Smooth muscle cell (in vitro differentiated cells): Measurements from ENCODE around the gene LAMB1. TPM values are rescaled to one million over a fixed set of nuclear protein-coding genes. Genes with fewer than 3 reads are reported as not detected.
A peak's percentile ranks its signal among the peaks of the same experiment; 100 is the strongest.

Experiments
- DNase-seq: peaks from one replicate; lab custom pipeline; 2025; ENCODE audit not compliant: unreplicated experiment; lab: John Stamatoyannopoulos, UW
- H2AFZ ChIP-seq: fragments of 200-600 bp; sonication (generic); 2 replicates; pipeline ENCODE4 v1.6.0; 2016; ENCODE audit warnings: antibody characterized with exemption, low read depth, mild to moderate bottlenecking
- H3F3A ChIP-seq: fragments of 200-600 bp; sonication (generic); 2 replicates; pipeline ENCODE4 v1.6.0; 2017; ENCODE audit warnings: antibody characterized with exemption, low read depth
- H3K27ac ChIP-seq: fragments of 200-600 bp; sonication (generic); 2 replicates; pipeline ENCODE4 v1.5.1; 2016; ENCODE audit warnings: low read depth, mild to moderate bottlenecking
- H3K27me3 ChIP-seq: fragments of 200-600 bp; sonication (generic); 2 replicates; pipeline ENCODE4 v1.6.1; 2016; ENCODE audit warnings: low read depth, mild to moderate bottlenecking
- H3K36me3 ChIP-seq: fragments of 200-600 bp; sonication (generic); 2 replicates; pipeline ENCODE4 v1.5.1; 2016; ENCODE audit warnings: low read depth
- H3K4me1 ChIP-seq: fragments of 200-600 bp; sonication (generic); 2 replicates; pipeline ENCODE4 v1.5.1; 2016; ENCODE audit warnings: low read depth
- H3K4me2 ChIP-seq: fragments of 200-600 bp; sonication (generic); 2 replicates; pipeline ENCODE4 v1.6.0; 2016; ENCODE audit warnings: mild to moderate bottlenecking
- H3K4me3 ChIP-seq: fragments of 200-600 bp; sonication (generic); 2 replicates; pipeline ENCODE4 v1.5.1; 2016; ENCODE audit warnings: mild to moderate bottlenecking
- H3K79me2 ChIP-seq: fragments of 200-600 bp; sonication (generic); 2 replicates; pipeline ENCODE4 v1.6.0; 2016; ENCODE audit warnings: low read depth, mild to moderate bottlenecking
- H3K9ac ChIP-seq: fragments of 200-600 bp; sonication (generic); 2 replicates; pipeline ENCODE4 v1.6.0; 2016; ENCODE audit warnings: low read depth
- H3K9me3 ChIP-seq: fragments of 200-600 bp; sonication (generic); replicated peaks from 2 replicates; pipeline ENCODE4 v1.5.1; 2016; ENCODE audit warnings: low read depth
- H4K20me1 ChIP-seq: fragments of 200-600 bp; sonication (generic); 2 replicates; pipeline ENCODE4 v1.6.0; 2016; ENCODE audit warnings: low read depth
- WGBS: methylation state at CpG from one replicate; pipeline ENCODE4 v1.1.7; 2016; ENCODE audit warnings: low lambda C conversion rate; 5-methylcytosine and 5-hydroxymethylcytosine counted together
- polyA plus RNA-seq: library from polyadenylated mRNA; unstranded; fragments of >200 nt; fragmentation: Nextera tagmentation; extraction: Ambion mirVana; gene quantifications from 2 replicates; pipeline ENCODE4 v1.2.1, GENCODE V29; 2016
- total RNA-seq: library from RNA; depleted of rRNA; stranded (reverse); fragments of >200 nt; gene quantifications from 2 replicates; pipeline ENCODE4 v1.2.3, GENCODE V29; 2014
- TF ChIP-seq, protein P1 (sequence below): fragments of 200-600 bp; sonication (generic); IDR thresholded peaks from 2 replicates; pipeline ENCODE4 v1.5.1; 2017; ENCODE audit warnings: borderline replicate concordance, mild to moderate bottlenecking, antibody characterized with exemption; ENCODE audit not compliant: insufficient read depth, poor library complexity, severe bottlenecking

Gene LAMB1
- total and polyA plus RNA-seq, 2 experiments from 2014 or later, result 191 to 244 TPM

DNA sequence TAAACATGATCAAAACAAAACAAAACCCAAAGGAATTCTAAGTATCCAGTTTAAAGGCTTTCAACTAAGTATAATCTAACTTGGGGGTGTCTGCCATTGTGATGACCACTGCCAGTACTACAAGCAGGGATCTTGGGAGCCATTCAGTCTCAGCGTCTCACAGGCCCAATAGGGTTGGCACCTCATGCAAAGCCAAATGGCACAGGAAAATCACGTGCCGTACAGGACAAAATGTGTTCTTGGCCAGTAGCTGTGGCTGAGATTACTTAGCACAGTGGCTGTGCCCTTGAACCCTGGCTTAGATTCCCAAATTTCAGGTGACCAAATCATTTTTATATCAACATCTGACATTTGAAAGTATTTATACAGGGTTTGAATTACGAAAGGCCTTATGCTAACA lies 62.0 kb downstream of the LAMB1 start:
- no peak overlapping the region for H3K4me3 ChIP-seq
- no peaks in the 10 kb centered on the region for H3K9me3 ChIP-seq
- TF ChIP-seq, protein P1, sequence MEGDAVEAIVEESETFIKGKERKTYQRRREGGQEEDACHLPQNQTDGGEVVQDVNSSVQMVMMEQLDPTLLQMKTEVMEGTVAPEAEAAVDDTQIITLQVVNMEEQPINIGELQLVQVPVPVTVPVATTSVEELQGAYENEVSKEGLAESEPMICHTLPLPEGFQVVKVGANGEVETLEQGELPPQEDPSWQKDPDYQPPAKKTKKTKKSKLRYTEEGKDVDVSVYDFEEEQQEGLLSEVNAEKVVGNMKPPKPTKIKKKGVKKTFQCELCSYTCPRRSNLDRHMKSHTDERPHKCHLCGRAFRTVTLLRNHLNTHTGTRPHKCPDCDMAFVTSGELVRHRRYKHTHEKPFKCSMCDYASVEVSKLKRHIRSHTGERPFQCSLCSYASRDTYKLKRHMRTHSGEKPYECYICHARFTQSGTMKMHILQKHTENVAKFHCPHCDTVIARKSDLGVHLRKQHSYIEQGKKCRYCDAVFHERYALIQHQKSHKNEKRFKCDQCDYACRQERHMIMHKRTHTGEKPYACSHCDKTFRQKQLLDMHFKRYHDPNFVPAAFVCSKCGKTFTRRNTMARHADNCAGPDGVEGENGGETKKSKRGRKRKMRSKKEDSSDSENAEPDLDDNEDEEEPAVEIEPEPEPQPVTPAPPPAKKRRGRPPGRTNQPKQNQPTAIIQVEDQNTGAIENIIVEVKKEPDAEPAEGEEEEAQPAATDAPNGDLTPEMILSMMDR, result no peak
- no peak overlapping the region for H3K4me2 ChIP-seq
- H3K4me1 ChIP-seq, result peaks cover 30% of the 10 kb centered on the region
- peaks cover 72% of the 10 kb centered on the region for H3F3A ChIP-seq
- no peak overlapping the region for H2AFZ ChIP-seq
- WGBS, result 97% methylated on average over 4 of the region's 4 CpGs
- peaks cover 4% of the 10 kb centered on the region for H4K20me1 ChIP-seq
- peak overlapping the region; percentile 87 for H3K27ac ChIP-seq
- H3K36me3 ChIP-seq, result peaks cover 15% of the 10 kb centered on the region
- no peak for DNase-seq
- no peaks in the 10 kb centered on the region for H3K79me2 ChIP-seq
- no peaks in the 10 kb centered on the region for H3K27me3 ChIP-seq
- H3K9ac ChIP-seq, result no peak overlapping the region

DNA sequence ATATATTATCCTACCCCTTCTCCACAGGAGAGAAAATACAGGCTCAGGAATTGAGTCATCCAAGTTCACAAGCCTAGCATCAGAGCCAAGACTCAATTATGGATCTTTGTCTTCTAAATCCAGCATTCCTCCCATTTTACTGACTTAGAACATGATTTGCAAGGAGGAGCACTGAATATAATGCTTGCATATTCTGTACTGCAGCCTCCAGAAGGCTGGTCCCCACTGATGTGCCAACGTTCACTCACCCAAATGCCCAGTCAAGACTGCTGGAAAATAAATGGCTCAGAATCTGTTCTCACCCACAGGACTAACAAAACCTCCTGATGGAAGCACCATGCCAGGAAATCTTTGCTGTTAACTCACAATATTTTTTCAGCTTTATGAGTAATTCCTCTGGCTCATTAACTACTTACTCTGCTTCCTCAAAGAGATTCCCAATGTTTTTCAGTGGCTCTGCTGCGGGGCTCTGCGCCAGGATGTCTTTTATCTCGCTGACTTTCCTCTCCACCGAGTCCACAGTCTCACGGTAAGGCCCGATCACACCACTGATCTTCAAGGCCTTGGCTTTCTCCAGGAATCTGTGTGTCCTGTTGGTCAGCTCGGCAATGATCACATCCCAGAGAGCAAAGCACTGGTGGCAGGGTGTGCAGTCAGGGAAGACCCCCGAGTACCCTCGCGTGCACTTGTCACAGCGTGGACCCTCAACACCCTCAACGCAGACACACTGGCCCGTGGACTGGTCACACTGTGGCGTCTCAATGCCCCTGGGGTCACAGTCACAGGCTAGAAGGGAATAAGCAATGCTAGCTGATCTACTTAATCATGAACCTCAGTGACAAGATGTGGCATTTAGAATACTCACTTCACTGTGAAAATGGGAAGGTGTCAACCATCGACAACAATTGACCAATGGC lies 63.1 kb downstream of the LAMB1 start:
- TF ChIP-seq, protein P1, result no peak
- Histone ChIP-seq H3K4me3 (no peak overlapping the region), H3K79me2 (no peaks in the 10 kb centered on the region), H3F3A (peaks cover 70% of the 10 kb centered on the region), H4K20me1 (peaks cover 4% of the 10 kb centered on the region), H2AFZ (no peak overlapping the region), H3K27ac (peak overlapping the region; percentile 87), H3K9me3 (no peaks in the 10 kb centered on the region), H3K9ac (no peak overlapping the region), H3K4me1 (peaks cover 40% of the 10 kb centered on the region), H3K4me2 (peak overlapping the region; percentile 75), H3K36me3 (peaks cover 15% of the 10 kb centered on the region), H3K27me3 (no peaks in the 10 kb centered on the region)
- DNase-seq, result no peak
- 60% methylated on average over 16 of the region's 16 CpGs for WGBS

DNA sequence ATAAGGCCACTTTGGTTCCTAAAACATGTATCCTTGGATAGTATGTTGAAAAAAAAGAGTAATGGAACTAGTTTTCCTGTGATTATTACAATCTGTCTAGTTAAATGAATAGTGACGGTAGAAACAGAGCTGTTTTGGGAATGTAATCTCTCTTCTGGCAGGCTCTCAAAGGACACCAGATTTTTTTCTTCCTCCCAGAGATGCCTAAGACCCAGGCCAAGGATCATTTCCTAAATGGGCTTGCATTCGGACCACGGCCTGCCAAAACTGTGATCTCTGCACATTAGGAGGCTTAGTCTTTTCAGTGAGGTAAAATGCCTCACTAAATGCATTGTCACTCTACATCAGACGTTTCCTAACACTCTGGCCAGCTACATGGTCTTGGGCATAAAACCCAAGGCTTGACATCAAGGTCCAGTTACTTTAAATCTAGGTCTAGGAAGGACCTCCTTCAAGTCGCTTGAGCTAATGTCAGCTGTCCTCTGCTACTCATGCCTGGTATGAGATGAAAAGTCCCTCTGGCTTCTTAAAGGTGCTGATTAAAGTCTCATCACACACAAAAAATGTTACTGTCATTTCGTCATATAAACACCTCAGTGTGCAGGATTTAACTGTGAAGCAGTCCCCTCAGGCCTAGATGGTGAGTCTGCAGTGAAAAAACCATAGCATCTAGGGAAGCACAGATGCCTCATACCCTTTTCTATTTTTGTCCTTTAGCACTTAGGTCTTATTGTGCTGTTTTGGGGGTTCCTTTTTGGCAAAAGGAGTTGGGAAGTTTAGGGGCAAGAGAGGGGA lies 64.3 kb downstream of the LAMB1 start:
- peak overlapping the region; percentile 55 for H3K9ac ChIP-seq
- peaks cover 4% of the 10 kb centered on the region for H4K20me1 ChIP-seq
- H3K36me3 ChIP-seq, result peaks cover 12% of the 10 kb centered on the region
- WGBS, result 32% methylated on average over 6 of the region's 6 CpGs
- peaks cover 50% of the 10 kb centered on the region for H3K4me1 ChIP-seq
- no peaks in the 10 kb centered on the region for H3K9me3 ChIP-seq
- TF ChIP-seq, protein P1, result no peak
- no peaks in the 10 kb centered on the region for H3K27me3 ChIP-seq
- H3K27ac ChIP-seq, result peak overlapping the region; percentile 87
- no peaks in the 10 kb centered on the region for H3K79me2 ChIP-seq
- H3K4me2 ChIP-seq, result peak overlapping the region; percentile 75
- no peak overlapping the region for H3K4me3 ChIP-seq
- no peak overlapping the region for H2AFZ ChIP-seq
- no peak for DNase-seq
- H3F3A ChIP-seq, result peaks cover 70% of the 10 kb centered on the region
